Activated naive CD4-positive, alpha-beta T cell treated with anti-CD3 and anti-CD28 coated beads, Interleukin-2, amount 50 U/mL, for 24 hours (primary cell): Measurements from ENCODE around the gene MXRA7.
"Not testable (repeated sequence)": the region's sequence is repeated elsewhere in the genome, so short reads cannot be mapped to it uniquely, and the experiment has no call there.

Source experiments
- H3K27ac Mint-ChIP-seq: one replicate; pipeline ENCODE4 v1.8.0; 2021; ENCODE audit warnings: mild to moderate bottlenecking, mixed read lengths
- H3K27me3 Mint-ChIP-seq: one replicate; pipeline ENCODE4 v1.8.0; 2021; ENCODE audit warnings: mixed read lengths
- H3K36me3 Mint-ChIP-seq: one replicate; pipeline ENCODE4 v1.8.0; 2021; ENCODE audit warnings: mixed read lengths
- H3K4me1 Mint-ChIP-seq: one replicate; pipeline ENCODE4 v1.8.0; 2021; ENCODE audit warnings: mixed read lengths
- H3K4me3 Mint-ChIP-seq: one replicate; pipeline ENCODE4 v1.8.0; 2021; ENCODE audit warnings: mild to moderate bottlenecking, mixed read lengths
- H3K9me3 Mint-ChIP-seq: one replicate; pipeline ENCODE4 v1.8.0; 2021; ENCODE audit warnings: mixed read lengths

The MXRA7 gene

GRCh38 chr17:76638263-76638662, 72.5 kb downstream of the MXRA7 start:
- H3K9me3 Mint-ChIP-seq, result no peaks in the 10 kb centered on the region
- H3K27ac Mint-ChIP-seq, result no peak overlapping the region
- H3K4me3 Mint-ChIP-seq, result no peak overlapping the region
- peaks cover 1% of the 10 kb centered on the region for H3K36me3 Mint-ChIP-seq
- H3K4me1 Mint-ChIP-seq, result peaks cover 26% of the 10 kb centered on the region
- no peaks in the 10 kb centered on the region for H3K27me3 Mint-ChIP-seq

GRCh38 chr17:76636486-76637206, 74.1 kb downstream of the MXRA7 start:
- not testable (repeated sequence) for H3K9me3 Mint-ChIP-seq, H3K4me3 Mint-ChIP-seq, H3K36me3 Mint-ChIP-seq, H3K27ac Mint-ChIP-seq, H3K27me3 Mint-ChIP-seq
- peaks cover 14% of the 10 kb centered on the region for H3K4me1 Mint-ChIP-seq

GRCh38 chr17:76635659-76636360, 75.0 kb downstream of the MXRA7 start:
- no peaks in the 10 kb centered on the region for H3K27me3 Mint-ChIP-seq
- H3K4me3 Mint-ChIP-seq, result no peak overlapping the region
- no peaks in the 10 kb centered on the region for H3K9me3 Mint-ChIP-seq
- H3K36me3 Mint-ChIP-seq, result peaks cover 1% of the 10 kb centered on the region
- H3K4me1 Mint-ChIP-seq, result peaks cover 7% of the 10 kb centered on the region
- H3K27ac Mint-ChIP-seq, result no peak overlapping the region

GRCh38 chr17:76635039-76635438, 75.7 kb downstream of the MXRA7 start:
- H3K36me3 Mint-ChIP-seq, result peaks cover 1% of the 10 kb centered on the region
- no peaks in the 10 kb centered on the region for H3K27me3 Mint-ChIP-seq
- H3K27ac Mint-ChIP-seq, result no peak overlapping the region
- no peak overlapping the region for H3K4me3 Mint-ChIP-seq
- H3K9me3 Mint-ChIP-seq, result no peaks in the 10 kb centered on the region
- peaks cover 1% of the 10 kb centered on the region for H3K4me1 Mint-ChIP-seq

- Mint-ChIP-seq H3K27me3 (no peaks in the 10 kb centered on the region), H3K36me3 (peaks cover 1% of the 10 kb centered on the region), H3K4me1 (no peaks in the 10 kb centered on the region), H3K27ac (no peak overlapping the region), H3K9me3 (no peaks in the 10 kb centered on the region), H3K4me3 (no peak overlapping the region)
Observed at GRCh38 chr17:76633628-76634328, 77.0 kb downstream of the MXRA7 start.

GRCh38 chr17:76631821-76632565, 78.8 kb downstream of the MXRA7 start:
- H3K36me3 Mint-ChIP-seq, result peaks cover 1% of the 10 kb centered on the region

GRCh38 chr17:76630151-76630550, 80.6 kb downstream of the MXRA7 start:
- no peaks in the 10 kb centered on the region for H3K27me3 Mint-ChIP-seq

More at GRCh38 chr17:76631821-76632565, 78.8 kb downstream of the MXRA7 start:
- Mint-ChIP-seq H3K9me3 (no peaks in the 10 kb centered on the region), H3K27ac (no peak overlapping the region), H3K4me1 (no peaks in the 10 kb centered on the region), H3K4me3 (no peak overlapping the region), H3K27me3 (no peaks in the 10 kb centered on the region)

More at GRCh38 chr17:76630151-76630550, 80.6 kb downstream of the MXRA7 start:
- H3K4me1 Mint-ChIP-seq, result no peaks in the 10 kb centered on the region
- no peak overlapping the region for H3K27ac Mint-ChIP-seq
- H3K4me3 Mint-ChIP-seq, result no peak overlapping the region
- H3K9me3 Mint-ChIP-seq, result no peaks in the 10 kb centered on the region
- H3K36me3 Mint-ChIP-seq, result peaks cover 3% of the 10 kb centered on the region
